WTC11 (cell line): ENCODE results near the gene KDF1. TPM values are rescaled to one million over a fixed set of nuclear protein-coding genes. Genes with fewer than 3 reads are reported as not detected.

Experiments
- ATAC-seq: fragments of 200-7000 bp; cut with Tn5 transposase; 2 replicates; pipeline ENCODE4 v1.10.0; 2021; ENCODE audit warnings: mild to moderate bottlenecking, moderate library complexity
- CTCF ChIA-PET: fragments of 300-600 bp; sonication (Branson Sonifier 250); formaldehyde crosslinking; loops from one replicate; lab custom pipeline; 2021; ENCODE audit warnings: antibody characterized with exemption; lab: Charles Lee
- POLR2A ChIA-PET: fragments of 350-600 bp; sonication (Branson Sonifier 250); formaldehyde crosslinking; loops from one replicate; lab custom pipeline; 2021; ENCODE audit warnings: antibody characterized with exemption; lab: Charles Lee
- DNase-seq: peaks from one replicate; pipeline ENCODE4 v3.0.0; 2021; ENCODE audit warnings: low spot score
- H3K27ac Mint-ChIP-seq: 2 replicates; pipeline ENCODE4 v1.8.0; 2021; ENCODE audit warnings: mixed read lengths
- H3K27me3 Mint-ChIP-seq: 2 replicates; pipeline ENCODE4 v1.8.0; 2021; ENCODE audit warnings: low read depth, mild to moderate bottlenecking, moderate library complexity, mixed read lengths
- H3K36me3 Mint-ChIP-seq: 2 replicates; pipeline ENCODE4 v1.8.0; 2021; ENCODE audit warnings: mixed read lengths
- H3K4me1 Mint-ChIP-seq: 2 replicates; pipeline ENCODE4 v1.8.0; 2022; ENCODE audit warnings: mixed read lengths
- H3K4me3 Mint-ChIP-seq: 2 replicates; pipeline ENCODE4 v1.8.0; 2021; ENCODE audit warnings: mild to moderate bottlenecking, moderate library complexity, mixed read lengths
- H3K9me3 Mint-ChIP-seq: 2 replicates; pipeline ENCODE4 v1.8.0; 2021; ENCODE audit warnings: mixed read lengths
- AR ChIP-seq: fragments of 250-450 bp; sonication (Bioruptor Pico); IDR thresholded peaks from 2 replicates; pipeline ENCODE4 v1.9.0; 2021; ENCODE audit warnings: mild to moderate bottlenecking
- ATF6 ChIP-seq: sonication (generic); formaldehyde crosslinking; IDR thresholded peaks from 2 replicates; pipeline ENCODE4 v1.8.1; 2023; ENCODE audit warnings: mild to moderate bottlenecking, missing genetic modification reagents
- CBFB ChIP-seq: sonication (generic); formaldehyde crosslinking; IDR thresholded peaks from 2 replicates; pipeline ENCODE4 v1.8.1; 2022; ENCODE audit warnings: mild to moderate bottlenecking, low read depth, missing genetic modification reagents
- ESRRA ChIP-seq: sonication (generic); formaldehyde crosslinking; IDR thresholded peaks from 2 replicates; pipeline ENCODE4 v1.8.1; 2022; ENCODE audit warnings: mild to moderate bottlenecking, missing genetic modification reagents, borderline replicate concordance
- ETV6 ChIP-seq: sonication (generic); formaldehyde crosslinking; IDR thresholded peaks from 2 replicates; pipeline ENCODE4 v1.8.1; 2022; ENCODE audit warnings: mild to moderate bottlenecking, missing genetic modification reagents
- KAT7 ChIP-seq: sonication (generic); formaldehyde crosslinking; IDR thresholded peaks from 2 replicates; pipeline ENCODE4 v1.8.1; 2023; ENCODE audit warnings: missing genetic modification reagents, mild to moderate bottlenecking, borderline replicate concordance
- MYBL2 ChIP-seq: sonication (generic); formaldehyde crosslinking; IDR thresholded peaks from 2 replicates; pipeline ENCODE4 v1.8.1; 2023; ENCODE audit warnings: mild to moderate bottlenecking, moderate library complexity, missing genetic modification reagents
- NFATC4 ChIP-seq: fragments of 250-450 bp; sonication (Bioruptor Pico); IDR thresholded peaks from 2 replicates; pipeline ENCODE4 v1.9.0; 2021; ENCODE audit warnings: mild to moderate bottlenecking
- NFE2L1 ChIP-seq: sonication (generic); formaldehyde crosslinking; IDR thresholded peaks from 2 replicates; pipeline ENCODE4 v1.8.1; 2023; ENCODE audit warnings: missing genetic modification reagents
- NR1H2 ChIP-seq: sonication (generic); formaldehyde crosslinking; IDR thresholded peaks from 2 replicates; pipeline ENCODE4 v1.9.0; 2021; ENCODE audit warnings: mild to moderate bottlenecking, moderate library complexity, missing genetic modification reagents
- PRRX2 ChIP-seq: fragments of 250-450 bp; sonication (Bioruptor Pico); IDR thresholded peaks from 2 replicates; pipeline ENCODE4 v1.8.0; 2021; ENCODE audit warnings: mild to moderate bottlenecking
- TEAD4 ChIP-seq: sonication (generic); formaldehyde crosslinking; IDR thresholded peaks from 2 replicates; pipeline ENCODE4 v1.8.0; 2022; ENCODE audit warnings: mild to moderate bottlenecking, missing genetic modification reagents
- ZNF232 ChIP-seq: sonication (generic); formaldehyde crosslinking; IDR thresholded peaks from 2 replicates; pipeline ENCODE4 v1.8.0; 2022; ENCODE audit warnings: mild to moderate bottlenecking, missing genetic modification reagents
- ZNF512 ChIP-seq: sonication (generic); formaldehyde crosslinking; IDR thresholded peaks from 2 replicates; pipeline ENCODE4 v1.8.1; 2022; ENCODE audit warnings: missing genetic modification reagents, borderline replicate concordance
- ZNF671 ChIP-seq: fragments of 250-450 bp; sonication (Bioruptor Pico); IDR thresholded peaks from 2 replicates; pipeline ENCODE4 v1.8.0; 2021; ENCODE audit warnings: mild to moderate bottlenecking
- total RNA-seq: library from RNA; stranded (reverse); gene quantifications from 3 replicates; pipeline ENCODE4 v1.2.3, GENCODE V29; 2021
- TF ChIP-seq, protein P1 (sequence below): fragments of 250-450 bp; sonication (Bioruptor Pico); IDR thresholded peaks from 2 replicates; pipeline ENCODE4 v1.9.0; 2021; ENCODE audit warnings: moderate library complexity, mild to moderate bottlenecking, inconsistent platforms, borderline replicate concordance
- TF ChIP-seq, protein P2 (sequence below): fragments of 250-450 bp; sonication (Bioruptor Pico); IDR thresholded peaks from 2 replicates; pipeline ENCODE4 v1.8.0; 2021; ENCODE audit warnings: mild to moderate bottlenecking
- TF ChIP-seq, protein P3 (sequence below): sonication (generic); formaldehyde crosslinking; IDR thresholded peaks from 2 replicates; pipeline ENCODE4 v1.8.1; 2023; ENCODE audit warnings: mild to moderate bottlenecking, missing genetic modification reagents, borderline replicate concordance
- TF ChIP-seq, protein P4 (sequence below): sonication (generic); formaldehyde crosslinking; IDR thresholded peaks from 2 replicates; pipeline ENCODE4 v1.8.1; 2023; ENCODE audit warnings: mild to moderate bottlenecking, moderate library complexity, missing genetic modification reagents

KDF1 gene
- total RNA-seq, 1 experiment from 2014 or later = 19.0 TPM

DNA sequence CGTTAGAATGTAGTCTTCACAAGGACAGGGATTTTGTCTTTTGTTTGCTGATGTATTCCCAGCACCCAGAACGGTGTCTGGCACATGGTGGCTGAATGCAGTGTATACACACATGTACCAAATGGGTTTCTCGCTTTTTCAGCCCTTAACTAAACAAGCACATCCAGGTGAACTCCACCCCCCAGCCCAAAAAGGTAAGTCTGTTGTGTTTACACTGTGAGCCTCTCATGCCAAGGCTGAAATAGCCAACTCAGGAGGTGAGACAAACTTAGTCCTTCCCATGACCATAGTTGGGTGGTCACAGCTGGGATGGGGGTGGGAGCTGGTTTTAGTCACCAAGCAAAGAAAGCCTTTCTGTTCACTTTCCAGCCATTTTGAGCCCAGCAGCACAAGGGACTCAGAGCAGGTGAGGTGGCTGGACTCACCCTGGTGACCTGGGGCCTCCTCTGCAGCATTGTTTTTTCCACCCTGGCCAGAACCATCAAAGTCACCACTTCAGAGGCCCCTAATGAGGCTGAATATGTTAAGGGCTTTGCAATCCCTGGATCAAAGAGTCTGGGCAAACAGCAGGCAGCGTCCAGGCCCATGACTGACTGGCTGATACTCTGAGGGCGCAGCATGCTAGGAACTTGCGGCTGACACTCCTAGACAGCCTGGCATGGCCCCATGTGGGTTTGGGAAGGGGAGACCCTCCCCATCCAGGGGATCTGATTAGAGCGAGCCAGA is 43.6 kb upstream of the KDF1 start (continued):
- 0 out of 2 replicates have a peak, but pooled peaks have one; percentile 1 for TF ChIP-seq AR (CRISPR knock-in tag)
- 0 out of 2 replicates have a peak, but pooled peaks have one; percentile 44 for TF ChIP-seq ETV6 (CRISPR knock-in tag)

- peaks cover 93% of the 10 kb centered on the region for H3K4me1 Mint-ChIP-seq
- no peaks in the 10 kb centered on the region for H3K9me3 Mint-ChIP-seq
- H3K27me3 Mint-ChIP-seq = no peaks in the 10 kb centered on the region
- ChIA-PET CTCF (interaction anchor here (1.8 to 9.2 kb wide), 3 partner anchors 33 to 95 kb away, joined by 7 to 190 read pairs (median 73); no protein-coding TSS in a partner anchor), POLR2A (interaction anchor here (1.0 to 1.2 kb wide), 2 partner anchors 12 to 44 kb away, joined by 3 to 5 read pairs; no protein-coding TSS in a partner anchor)
- peaks cover 54% of the 10 kb centered on the region for H3K36me3 Mint-ChIP-seq
- no peak for ATAC-seq
- peak overlapping the region; percentile 97 for H3K27ac Mint-ChIP-seq
- no peak overlapping the region for H3K4me3 Mint-ChIP-seq
- DNase-seq = no peak
- no peak for TF ChIP-seq KAT7
- TF ChIP-seq ZNF671 (CRISPR knock-in tag) = peak; percentile 46; the same call in 1 of the 2 replicates
- TF ChIP-seq ATF6 (CRISPR knock-in tag) = no peak
- TF ChIP-seq TEAD4 (CRISPR knock-in tag) = no peak
- TF ChIP-seq NR1H2 (CRISPR knock-in tag) = no peak
- TF ChIP-seq, protein P1, sequence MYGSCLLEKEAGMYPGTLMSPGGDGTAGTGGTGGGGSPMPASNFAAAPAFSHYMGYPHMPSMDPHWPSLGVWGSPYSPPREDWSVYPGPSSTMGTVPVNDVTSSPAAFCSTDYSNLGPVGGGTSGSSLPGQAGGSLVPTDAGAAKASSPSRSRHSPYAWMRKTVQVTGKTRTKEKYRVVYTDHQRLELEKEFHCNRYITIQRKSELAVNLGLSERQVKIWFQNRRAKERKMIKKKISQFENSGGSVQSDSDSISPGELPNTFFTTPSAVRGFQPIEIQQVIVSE (CRISPR knock-in tag) = no peak
- TF ChIP-seq ESRRA (CRISPR knock-in tag) = no peak
- TF ChIP-seq ZNF512 = no peak
- TF ChIP-seq, protein P2, sequence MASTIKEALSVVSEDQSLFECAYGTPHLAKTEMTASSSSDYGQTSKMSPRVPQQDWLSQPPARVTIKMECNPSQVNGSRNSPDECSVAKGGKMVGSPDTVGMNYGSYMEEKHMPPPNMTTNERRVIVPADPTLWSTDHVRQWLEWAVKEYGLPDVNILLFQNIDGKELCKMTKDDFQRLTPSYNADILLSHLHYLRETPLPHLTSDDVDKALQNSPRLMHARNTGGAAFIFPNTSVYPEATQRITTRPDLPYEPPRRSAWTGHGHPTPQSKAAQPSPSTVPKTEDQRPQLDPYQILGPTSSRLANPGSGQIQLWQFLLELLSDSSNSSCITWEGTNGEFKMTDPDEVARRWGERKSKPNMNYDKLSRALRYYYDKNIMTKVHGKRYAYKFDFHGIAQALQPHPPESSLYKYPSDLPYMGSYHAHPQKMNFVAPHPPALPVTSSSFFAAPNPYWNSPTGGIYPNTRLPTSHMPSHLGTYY (CRISPR knock-in tag) = 0 out of 2 replicates have a peak, but pooled peaks have one; percentile 47
- TF ChIP-seq, protein P3, sequence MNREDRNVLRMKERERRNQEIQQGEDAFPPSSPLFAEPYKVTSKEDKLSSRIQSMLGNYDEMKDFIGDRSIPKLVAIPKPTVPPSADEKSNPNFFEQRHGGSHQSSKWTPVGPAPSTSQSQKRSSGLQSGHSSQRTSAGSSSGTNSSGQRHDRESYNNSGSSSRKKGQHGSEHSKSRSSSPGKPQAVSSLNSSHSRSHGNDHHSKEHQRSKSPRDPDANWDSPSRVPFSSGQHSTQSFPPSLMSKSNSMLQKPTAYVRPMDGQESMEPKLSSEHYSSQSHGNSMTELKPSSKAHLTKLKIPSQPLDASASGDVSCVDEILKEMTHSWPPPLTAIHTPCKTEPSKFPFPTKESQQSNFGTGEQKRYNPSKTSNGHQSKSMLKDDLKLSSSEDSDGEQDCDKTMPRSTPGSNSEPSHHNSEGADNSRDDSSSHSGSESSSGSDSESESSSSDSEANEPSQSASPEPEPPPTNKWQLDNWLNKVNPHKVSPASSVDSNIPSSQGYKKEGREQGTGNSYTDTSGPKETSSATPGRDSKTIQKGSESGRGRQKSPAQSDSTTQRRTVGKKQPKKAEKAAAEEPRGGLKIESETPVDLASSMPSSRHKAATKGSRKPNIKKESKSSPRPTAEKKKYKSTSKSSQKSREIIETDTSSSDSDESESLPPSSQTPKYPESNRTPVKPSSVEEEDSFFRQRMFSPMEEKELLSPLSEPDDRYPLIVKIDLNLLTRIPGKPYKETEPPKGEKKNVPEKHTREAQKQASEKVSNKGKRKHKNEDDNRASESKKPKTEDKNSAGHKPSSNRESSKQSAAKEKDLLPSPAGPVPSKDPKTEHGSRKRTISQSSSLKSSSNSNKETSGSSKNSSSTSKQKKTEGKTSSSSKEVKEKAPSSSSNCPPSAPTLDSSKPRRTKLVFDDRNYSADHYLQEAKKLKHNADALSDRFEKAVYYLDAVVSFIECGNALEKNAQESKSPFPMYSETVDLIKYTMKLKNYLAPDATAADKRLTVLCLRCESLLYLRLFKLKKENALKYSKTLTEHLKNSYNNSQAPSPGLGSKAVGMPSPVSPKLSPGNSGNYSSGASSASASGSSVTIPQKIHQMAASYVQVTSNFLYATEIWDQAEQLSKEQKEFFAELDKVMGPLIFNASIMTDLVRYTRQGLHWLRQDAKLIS (CRISPR knock-in tag) = no peak
- TF ChIP-seq ZNF232 (CRISPR knock-in tag) = no peak
- no peak for TF ChIP-seq NFE2L1 (CRISPR knock-in tag)
- TF ChIP-seq CBFB (CRISPR knock-in tag) = no peak
- no peak for TF ChIP-seq MYBL2 (CRISPR knock-in tag)
- TF ChIP-seq, protein P4, sequence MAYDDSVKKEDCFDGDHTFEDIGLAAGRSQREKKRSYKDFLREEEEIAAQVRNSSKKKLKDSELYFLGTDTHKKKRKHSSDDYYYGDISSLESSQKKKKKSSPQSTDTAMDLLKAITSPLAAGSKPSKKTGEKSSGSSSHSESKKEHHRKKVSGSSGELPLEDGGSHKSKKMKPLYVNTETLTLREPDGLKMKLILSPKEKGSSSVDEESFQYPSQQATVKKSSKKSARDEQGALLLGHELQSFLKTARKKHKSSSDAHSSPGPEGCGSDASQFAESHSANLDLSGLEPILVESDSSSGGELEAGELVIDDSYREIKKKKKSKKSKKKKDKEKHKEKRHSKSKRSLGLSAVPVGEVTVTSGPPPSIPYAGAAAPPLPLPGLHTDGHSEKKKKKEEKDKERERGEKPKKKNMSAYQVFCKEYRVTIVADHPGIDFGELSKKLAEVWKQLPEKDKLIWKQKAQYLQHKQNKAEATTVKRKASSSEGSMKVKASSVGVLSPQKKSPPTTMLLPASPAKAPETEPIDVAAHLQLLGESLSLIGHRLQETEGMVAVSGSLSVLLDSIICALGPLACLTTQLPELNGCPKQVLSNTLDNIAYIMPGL (CRISPR knock-in tag) = no peak
- no peak for TF ChIP-seq PRRX2 (CRISPR knock-in tag)
- TF ChIP-seq NFATC4 (CRISPR knock-in tag) = 0 out of 2 replicates have a peak, but pooled peaks have one; percentile 7
Measured at GRCh38 chr1:27001570-27002360, 41.5 kb upstream of the KDF1 start.
